Activated CD4-positive, CD25-positive, alpha-beta regulatory T cell treated with anti-CD3 and anti-CD28 coated beads, Interleukin-2, amount 50 U/mL, for 16 hours (primary cell): ENCODE results near the gene NRIP2.
"Not testable (repeated sequence)": the region's sequence is repeated elsewhere in the genome, so short reads cannot be mapped to it uniquely, and the experiment has no call there.

Experiments used
- DNase-seq: peaks from one replicate; pipeline ENCODE4 v3.0.0-alpha.2; 2020; ENCODE audit warnings: low read depth, low spot score

Gene NRIP2

GRCh38 chr12:2834581-2835491 lies at the start of gene NRIP2:
NRIP2 (minus strand) TSS chr12:2835035; CDS start chr12:2834983, 52 bp downstream.
- no peak for DNase-seq

- DNase-seq = no peak
Observed at GRCh38 chr12:2879853-2880252, 45.0 kb upstream of the NRIP2 start.

GRCh38 chr12:2877953-2878732 lies 43.3 kb upstream of the NRIP2 start:
- no peak for DNase-seq

- peak; percentile 83 for DNase-seq
Observed at GRCh38 chr12:2877047-2877952, 42.5 kb upstream of the NRIP2 start, which contains the start of the genes FOXM1 and RHNO1. FOXM1 (minus strand) TSS chr12:2877174; CDS start chr12:2874478, 2,696 bp downstream. RHNO1 (plus strand) TSS chr12:2877223; CDS start chr12:2885367, 8,144 bp downstream.

GRCh38 chr12:2876431-2877046 lies 41.7 kb upstream of the NRIP2 start:
- DNase-seq = no peak

- not testable (repeated sequence) for DNase-seq
Observed at GRCh38 chr12:2868986-2869632, 34.3 kb upstream of the NRIP2 start.

- no peak for DNase-seq
Observed at GRCh38 chr12:2864198-2864597, 29.4 kb upstream of the NRIP2 start.

GRCh38 chr12:2863402-2863801 lies 28.6 kb upstream of the NRIP2 start:
- DNase-seq = not testable (repeated sequence)

GRCh38 chr12:2862876-2863275 lies 28.0 kb upstream of the NRIP2 start:
- no peak for DNase-seq

GRCh38 chr12:2860170-2860569 lies 25.3 kb upstream of the NRIP2 start:
- no peak for DNase-seq

- no peak for DNase-seq
Observed at GRCh38 chr12:2858944-2859421, 24.1 kb upstream of the NRIP2 start.

- no peak for DNase-seq
Observed at GRCh38 chr12:2858334-2858733, 23.5 kb upstream of the NRIP2 start.

- no peak for DNase-seq
Observed at GRCh38 chr12:2857576-2857975, 22.7 kb upstream of the NRIP2 start.

GRCh38 chr12:2857021-2857431 lies 22.2 kb upstream of the NRIP2 start, which contains the start of gene TEX52:
TEX52 (minus strand) TSS chr12:2857039; CDS start chr12:2857026, 13 bp downstream.
- no peak for DNase-seq

- no peak for DNase-seq
Observed at GRCh38 chr12:2856051-2856450, 21.2 kb upstream of the NRIP2 start.

GRCh38 chr12:2855546-2855945 lies 20.7 kb upstream of the NRIP2 start:
- no peak for DNase-seq

- DNase-seq = no peak
Observed at GRCh38 chr12:2854669-2855453, 20.0 kb upstream of the NRIP2 start.

GRCh38 chr12:2853626-2854025 lies 18.8 kb upstream of the NRIP2 start:
- DNase-seq = no peak

- DNase-seq = no peak
Observed at GRCh38 chr12:2851931-2852330, 17.1 kb upstream of the NRIP2 start.
